ENCODE measurements around the gene ARL4A.

ARL4A gene

DNA sequence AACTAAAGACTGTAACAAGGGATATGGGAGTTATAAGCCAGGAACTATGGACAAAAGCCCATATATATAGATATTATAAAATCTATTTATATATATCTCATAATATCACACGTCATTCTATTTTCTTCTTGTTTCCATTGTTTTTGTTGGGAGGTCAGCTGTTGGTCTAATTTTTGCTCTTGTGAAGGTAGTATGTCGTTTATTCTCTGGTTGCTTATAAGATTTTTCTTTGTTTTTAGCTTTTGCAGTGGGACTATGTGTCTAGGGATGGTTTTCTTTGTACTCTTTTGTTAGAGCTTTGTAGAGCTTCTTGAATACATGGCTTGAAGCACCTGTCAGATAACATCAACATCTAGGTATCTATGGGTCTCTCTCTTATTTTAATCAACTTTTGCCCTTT, 14.0 kb downstream of the ARL4A start:
- Histone ChIP-seq H3K4me3 (ENCODE audit: severe bottlenecking) (no peak overlapping the region), H3K4me1 (ENCODE audit: insufficient read depth, poor library complexity, severe bottlenecking) (peaks cover 14% of the 10 kb centered on the region), H3K27ac (ENCODE audit: poor library complexity, severe bottlenecking) (no peak overlapping the region), H3K27me3 (ENCODE audit: insufficient read depth, poor library complexity, severe bottlenecking) (no peaks in the 10 kb centered on the region), H3K36me3 (ENCODE audit: low read depth) (no peaks in the 10 kb centered on the region), H3K9me3 (ENCODE audit: severe bottlenecking) (peaks cover 11% of the 10 kb centered on the region)
- ATAC-seq (ENCODE audit: low read depth) (no peak), DNase-seq (ENCODE audit: low spot score) (no peak)
- TF ChIP-seq, protein P1, sequence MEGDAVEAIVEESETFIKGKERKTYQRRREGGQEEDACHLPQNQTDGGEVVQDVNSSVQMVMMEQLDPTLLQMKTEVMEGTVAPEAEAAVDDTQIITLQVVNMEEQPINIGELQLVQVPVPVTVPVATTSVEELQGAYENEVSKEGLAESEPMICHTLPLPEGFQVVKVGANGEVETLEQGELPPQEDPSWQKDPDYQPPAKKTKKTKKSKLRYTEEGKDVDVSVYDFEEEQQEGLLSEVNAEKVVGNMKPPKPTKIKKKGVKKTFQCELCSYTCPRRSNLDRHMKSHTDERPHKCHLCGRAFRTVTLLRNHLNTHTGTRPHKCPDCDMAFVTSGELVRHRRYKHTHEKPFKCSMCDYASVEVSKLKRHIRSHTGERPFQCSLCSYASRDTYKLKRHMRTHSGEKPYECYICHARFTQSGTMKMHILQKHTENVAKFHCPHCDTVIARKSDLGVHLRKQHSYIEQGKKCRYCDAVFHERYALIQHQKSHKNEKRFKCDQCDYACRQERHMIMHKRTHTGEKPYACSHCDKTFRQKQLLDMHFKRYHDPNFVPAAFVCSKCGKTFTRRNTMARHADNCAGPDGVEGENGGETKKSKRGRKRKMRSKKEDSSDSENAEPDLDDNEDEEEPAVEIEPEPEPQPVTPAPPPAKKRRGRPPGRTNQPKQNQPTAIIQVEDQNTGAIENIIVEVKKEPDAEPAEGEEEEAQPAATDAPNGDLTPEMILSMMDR (IDR thresholded peaks at IDR 0.05; ENCODE audit: poor library complexity, severe bottlenecking), result no peak

DNA sequence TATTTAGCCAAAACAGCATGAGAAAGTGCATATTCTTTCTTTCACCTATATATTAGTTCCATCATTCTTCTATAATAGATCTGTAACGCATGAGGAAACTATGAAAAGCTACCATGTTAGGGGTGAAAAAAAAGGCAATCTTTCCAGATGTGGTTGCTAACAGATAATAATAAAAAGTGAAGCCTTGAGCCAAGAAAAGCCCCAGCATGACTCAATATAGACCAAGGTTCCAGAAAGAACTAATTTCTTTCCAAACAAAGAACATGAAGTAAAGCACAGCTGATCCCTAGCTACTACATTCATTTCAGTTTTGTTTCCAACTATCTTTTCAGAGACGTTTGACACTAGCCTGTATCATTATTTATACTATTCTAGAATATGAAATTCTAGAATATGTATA, 16.4 kb downstream of the ARL4A start:
- Histone ChIP-seq H3K9me3 (ENCODE audit: severe bottlenecking) (peaks cover 11% of the 10 kb centered on the region), H3K4me3 (ENCODE audit: severe bottlenecking) (no peak overlapping the region), H3K27ac (ENCODE audit: poor library complexity, severe bottlenecking) (no peak overlapping the region), H3K27me3 (ENCODE audit: insufficient read depth, poor library complexity, severe bottlenecking) (no peaks in the 10 kb centered on the region), H3K36me3 (ENCODE audit: low read depth) (no peaks in the 10 kb centered on the region), H3K4me1 (ENCODE audit: insufficient read depth, poor library complexity, severe bottlenecking) (peaks cover 33% of the 10 kb centered on the region)
- ATAC-seq (ENCODE audit: low read depth) (no peak), DNase-seq (ENCODE audit: low spot score) (no peak)
- TF ChIP-seq, protein P1 (IDR thresholded peaks at IDR 0.05; ENCODE audit: poor library complexity, severe bottlenecking), result no peak

DNA sequence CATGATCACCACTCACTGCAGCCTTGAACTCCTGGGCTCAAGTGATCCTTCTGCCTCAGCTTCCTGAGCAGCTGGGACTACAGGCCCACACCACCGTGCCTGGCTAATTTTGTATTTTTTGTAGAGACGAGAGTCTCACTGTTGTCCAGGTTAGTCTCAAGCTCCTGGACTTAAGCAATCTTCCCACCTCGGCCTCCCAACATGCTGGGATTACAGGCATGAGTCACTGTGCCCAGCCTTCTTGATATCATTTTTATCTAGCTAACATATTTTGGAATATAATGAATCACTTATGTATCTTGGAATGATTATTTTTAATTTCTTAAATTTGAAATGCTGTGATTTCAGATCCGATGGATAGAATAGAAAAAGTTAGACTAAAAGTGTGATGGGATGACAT, 18.4 kb downstream of the ARL4A start:
- H3K4me1 ChIP-seq (ENCODE audit: insufficient read depth, poor library complexity, severe bottlenecking), result peaks cover 51% of the 10 kb centered on the region
- TF ChIP-seq, protein P1 (IDR thresholded peaks at IDR 0.05; ENCODE audit: poor library complexity, severe bottlenecking), result no peak
- H3K4me3 ChIP-seq (ENCODE audit: severe bottlenecking), result no peak overlapping the region
- H3K36me3 ChIP-seq (ENCODE audit: low read depth), result no peaks in the 10 kb centered on the region
- DNase-seq (ENCODE audit: low spot score) (no peak), ATAC-seq (ENCODE audit: low read depth) (peak; percentile 58)
- H3K27ac ChIP-seq (ENCODE audit: poor library complexity, severe bottlenecking), result peak overlapping the region; percentile 70
- H3K9me3 ChIP-seq (ENCODE audit: severe bottlenecking), result peaks cover 11% of the 10 kb centered on the region
- H3K27me3 ChIP-seq (ENCODE audit: insufficient read depth, poor library complexity, severe bottlenecking), result no peaks in the 10 kb centered on the region

DNA sequence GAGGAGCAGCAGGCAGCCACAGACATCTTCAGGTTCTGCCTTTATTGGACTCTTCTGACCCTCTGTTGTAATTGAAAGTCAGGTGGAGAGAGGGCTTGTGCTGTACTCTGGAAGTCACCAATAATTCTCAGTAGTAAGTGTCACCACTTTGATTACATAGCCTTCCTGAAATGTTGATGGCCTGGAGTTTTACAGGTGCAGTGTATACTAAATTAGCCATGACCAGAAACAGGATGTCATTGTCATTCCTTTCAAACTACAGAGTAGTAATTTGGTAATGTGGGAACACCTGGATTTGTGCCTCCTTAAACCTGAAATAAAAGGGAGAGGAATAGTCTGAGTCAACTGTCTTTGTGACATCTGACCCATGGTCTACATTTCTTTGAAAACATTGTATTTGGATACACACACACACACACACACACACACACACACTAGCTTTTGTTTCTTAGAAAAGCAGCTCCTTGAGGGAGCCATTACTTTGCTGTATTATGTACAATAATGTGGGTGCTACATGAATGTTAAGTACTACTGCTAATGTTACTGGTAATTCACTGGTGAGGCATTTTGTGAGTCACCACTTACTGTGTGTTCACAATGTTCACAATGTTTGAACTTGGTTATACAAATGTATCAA, 19.6 kb downstream of the ARL4A start:
- H3K27me3 ChIP-seq (ENCODE audit: insufficient read depth, poor library complexity, severe bottlenecking), result no peaks in the 10 kb centered on the region
- TF ChIP-seq, protein P1 (IDR thresholded peaks at IDR 0.05; ENCODE audit: poor library complexity, severe bottlenecking), result no peak
- no peaks in the 10 kb centered on the region for H3K36me3 ChIP-seq (ENCODE audit: low read depth)
- no peak overlapping the region for H3K4me3 ChIP-seq (ENCODE audit: severe bottlenecking)
- peak overlapping the region; percentile 70 for H3K27ac ChIP-seq (ENCODE audit: poor library complexity, severe bottlenecking)
- ATAC-seq (ENCODE audit: low read depth) (peak; percentile 91), DNase-seq (ENCODE audit: low spot score) (no peak)
- peaks cover under 1% of the 10 kb centered on the region for H3K9me3 ChIP-seq (ENCODE audit: severe bottlenecking)
- peaks cover 53% of the 10 kb centered on the region for H3K4me1 ChIP-seq (ENCODE audit: insufficient read depth, poor library complexity, severe bottlenecking)

DNA sequence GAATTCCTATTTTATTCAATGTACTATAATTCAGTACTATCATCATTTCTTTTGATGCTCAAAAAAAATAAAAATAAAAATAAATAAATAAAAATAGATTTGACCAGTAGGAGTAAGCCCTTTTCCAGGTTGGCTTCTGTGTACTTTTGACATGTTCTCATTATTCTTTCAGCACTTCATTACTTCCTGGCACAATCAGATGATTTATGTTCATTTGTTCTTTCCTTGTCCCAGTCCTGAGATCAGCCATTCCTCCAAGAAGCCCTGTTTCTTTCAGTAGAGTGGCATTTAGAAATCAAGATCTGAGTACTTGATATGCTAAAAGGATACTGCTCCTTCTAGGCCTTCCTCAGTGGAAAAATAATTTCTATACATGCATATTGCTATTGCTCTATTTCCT, 20.9 kb downstream of the ARL4A start:
- no peaks in the 10 kb centered on the region for H3K36me3 ChIP-seq (ENCODE audit: low read depth)
- ATAC-seq (ENCODE audit: low read depth) (no peak), DNase-seq (ENCODE audit: low spot score) (no peak)
- H3K9me3 ChIP-seq (ENCODE audit: severe bottlenecking), result no peaks in the 10 kb centered on the region
- H3K4me3 ChIP-seq (ENCODE audit: severe bottlenecking), result no peak overlapping the region
- H3K4me1 ChIP-seq (ENCODE audit: insufficient read depth, poor library complexity, severe bottlenecking), result peaks cover 65% of the 10 kb centered on the region
- TF ChIP-seq, protein P1 (IDR thresholded peaks at IDR 0.05; ENCODE audit: poor library complexity, severe bottlenecking), result no peak
- H3K27ac ChIP-seq (ENCODE audit: poor library complexity, severe bottlenecking), result peak overlapping the region; percentile 70
- no peaks in the 10 kb centered on the region for H3K27me3 ChIP-seq (ENCODE audit: insufficient read depth, poor library complexity, severe bottlenecking)

Data from RWPE2 (cell line).